Measurements from ENCODE around the gene PRPS1. TPM values are rescaled to one million over a fixed set of nuclear protein-coding genes. Genes with fewer than 3 reads are reported as not detected.
A peak's percentile ranks its signal among the peaks of the same experiment; 100 is the strongest.
"Not testable (repeated sequence)": the region's sequence is repeated elsewhere in the genome, so short reads cannot be mapped to it uniquely, and the experiment has no call there.

PRPS1 gene
- total RNA-seq = 100 to 1,000 TPM in 1 of 2 donors, 10 to 100 TPM in 1; 58.6 to 107 TPM

GRCh38 chrX:107627838-107628661 is at the start of gene PRPS1:
PRPS1 (plus strand) TSS chrX:107628510; CDS start chrX:107628629, 119 bp downstream.
- Mint-ChIP-seq H3K4me1 (peaks cover 6% of the 10 kb centered on the region), H3K9me3 (no peaks in the 10 kb centered on the region), H3K27me3 (no peaks in the 10 kb centered on the region), H3K27ac (peak within 1 kb of the TSS; percentile 91), H3K36me3 (ENCODE audit: low read depth) (peaks cover 15% of the 10 kb centered on the region), H3K4me3 (peak within 1 kb of the TSS; percentile 95)
- ATAC-seq (replicated peaks) = peak; percentile 99

DNA sequence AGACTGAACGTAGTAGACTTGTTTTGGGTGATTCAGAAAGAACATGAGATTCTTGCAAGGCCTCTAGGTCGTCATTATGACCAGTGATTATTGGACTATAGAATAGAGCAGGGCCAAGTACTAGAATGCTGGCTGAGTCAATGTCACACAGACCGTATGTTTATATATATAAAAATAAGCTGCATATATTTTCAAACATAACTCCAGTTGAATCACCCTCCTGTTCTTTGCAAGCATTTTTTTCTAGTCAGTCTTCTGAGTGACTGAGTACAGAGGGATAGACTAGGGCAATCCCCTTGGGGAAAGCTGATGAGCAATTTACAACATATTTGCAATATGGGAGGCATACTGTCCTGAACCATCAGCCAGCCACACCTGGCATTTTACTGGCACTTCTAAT is 48.4 kb upstream of the PRPS1 start:
- H3K27me3 Mint-ChIP-seq = no peaks in the 10 kb centered on the region
- H3K36me3 Mint-ChIP-seq (ENCODE audit: low read depth) = no peaks in the 10 kb centered on the region
- no peak overlapping the region for H3K27ac Mint-ChIP-seq
- H3K4me1 Mint-ChIP-seq = no peaks in the 10 kb centered on the region
- peak; percentile 63 for ATAC-seq (replicated peaks)
- H3K4me3 Mint-ChIP-seq = no peak overlapping the region
- no peaks in the 10 kb centered on the region for H3K9me3 Mint-ChIP-seq

DNA sequence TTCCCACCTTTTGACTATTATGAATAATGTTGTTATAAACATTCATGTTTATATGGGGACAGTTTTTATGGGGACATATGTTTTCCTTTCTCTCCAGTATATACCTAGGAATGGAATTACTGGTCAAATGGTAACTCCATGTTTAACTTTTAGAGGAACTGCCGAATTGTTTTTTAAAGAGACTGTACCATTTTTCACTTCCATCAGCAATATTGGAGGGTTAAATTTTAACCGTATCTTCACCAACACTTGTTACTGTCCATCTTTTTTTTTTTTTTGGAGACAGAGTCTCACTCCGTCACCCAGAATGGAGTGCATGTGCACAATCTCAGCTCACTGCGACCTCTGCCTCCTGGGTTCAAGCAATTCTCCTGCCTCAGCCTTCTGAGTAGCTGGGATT is 46.4 kb upstream of the PRPS1 start:
- H3K4me1 Mint-ChIP-seq = no peaks in the 10 kb centered on the region

DNA sequence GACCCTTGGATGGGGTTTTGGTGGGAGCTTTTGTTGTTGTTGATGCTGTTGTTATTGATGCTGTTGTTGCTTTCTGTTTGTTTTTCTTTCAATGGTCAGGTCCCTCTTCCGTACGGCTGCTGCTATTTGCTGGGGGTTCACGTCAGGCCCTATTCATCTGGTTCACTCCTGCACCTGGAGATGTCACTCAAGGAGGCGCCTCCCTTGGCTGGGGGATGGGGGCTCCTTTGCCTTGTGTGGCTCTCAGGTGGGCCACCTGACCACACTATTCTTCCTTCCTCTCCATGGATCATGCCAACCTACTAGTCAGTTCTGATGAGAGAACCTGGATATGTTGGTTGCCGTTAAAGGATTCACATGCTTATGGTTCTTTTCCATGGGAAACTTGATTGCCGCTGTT is 39.1 kb upstream of the PRPS1 start:
- no peaks in the 10 kb centered on the region for H3K27me3 Mint-ChIP-seq

More for the DNA sequence above, 46.4 kb upstream of the PRPS1 start:
- no peak overlapping the region for H3K4me3 Mint-ChIP-seq
- ATAC-seq (replicated peaks) = no peak
- no peaks in the 10 kb centered on the region for H3K9me3 Mint-ChIP-seq
- no peak overlapping the region for H3K27ac Mint-ChIP-seq
- no peaks in the 10 kb centered on the region for H3K36me3 Mint-ChIP-seq (ENCODE audit: low read depth)
- no peaks in the 10 kb centered on the region for H3K27me3 Mint-ChIP-seq

GRCh38 chrX:107596651-107597050 is 31.7 kb upstream of the PRPS1 start:
- no peaks in the 10 kb centered on the region for H3K4me1 Mint-ChIP-seq
- no peaks in the 10 kb centered on the region for H3K27me3 Mint-ChIP-seq
- H3K9me3 Mint-ChIP-seq = no peaks in the 10 kb centered on the region
- no peak overlapping the region for H3K4me3 Mint-ChIP-seq
- no peak overlapping the region for H3K27ac Mint-ChIP-seq
- no peaks in the 10 kb centered on the region for H3K36me3 Mint-ChIP-seq (ENCODE audit: low read depth)
- ATAC-seq (replicated peaks) = no peak

More for the DNA sequence above, 39.1 kb upstream of the PRPS1 start:
- no peaks in the 10 kb centered on the region for H3K4me1 Mint-ChIP-seq
- H3K4me3 Mint-ChIP-seq = no peak overlapping the region
- H3K36me3 Mint-ChIP-seq (ENCODE audit: low read depth) = no peaks in the 10 kb centered on the region
- H3K9me3 Mint-ChIP-seq = no peaks in the 10 kb centered on the region
- H3K27ac Mint-ChIP-seq = no peak overlapping the region
- no peak for ATAC-seq (replicated peaks)

- Mint-ChIP-seq H3K4me1 (no peaks in the 10 kb centered on the region), H3K27me3 (no peaks in the 10 kb centered on the region), H3K36me3 (ENCODE audit: low read depth) (no peaks in the 10 kb centered on the region), H3K9me3 (no peaks in the 10 kb centered on the region), H3K4me3 (no peak overlapping the region), H3K27ac (no peak overlapping the region)
- ATAC-seq (replicated peaks) = no peak
Measured at GRCh38 chrX:107597264-107597663, 31.0 kb upstream of the PRPS1 start.

DNA sequence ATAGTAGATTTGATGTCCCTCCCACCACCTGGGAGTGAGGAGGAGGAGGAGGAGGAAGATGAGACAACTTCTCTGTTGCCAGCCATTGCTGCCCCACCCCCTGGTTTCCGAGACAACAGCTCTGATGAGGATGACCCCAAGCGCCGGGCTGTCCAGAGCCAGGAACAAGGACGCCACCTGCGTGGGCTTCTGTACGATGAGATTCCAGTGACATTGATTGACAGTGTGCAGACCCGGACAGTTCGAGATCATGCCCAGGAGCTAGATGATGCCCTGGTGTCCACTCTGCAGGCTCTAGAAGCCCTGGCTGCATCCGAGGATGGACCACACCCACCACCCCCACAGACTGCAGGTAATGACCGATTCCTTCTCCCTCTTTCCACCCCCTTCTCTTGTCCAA is 30.5 kb upstream of the PRPS1 start:
- Mint-ChIP-seq H3K4me1 (no peaks in the 10 kb centered on the region), H3K4me3 (no peak overlapping the region), H3K27ac (no peak overlapping the region), H3K27me3 (no peaks in the 10 kb centered on the region), H3K9me3 (no peaks in the 10 kb centered on the region), H3K36me3 (ENCODE audit: low read depth) (no peaks in the 10 kb centered on the region)
- ATAC-seq (replicated peaks) = no peak

DNA sequence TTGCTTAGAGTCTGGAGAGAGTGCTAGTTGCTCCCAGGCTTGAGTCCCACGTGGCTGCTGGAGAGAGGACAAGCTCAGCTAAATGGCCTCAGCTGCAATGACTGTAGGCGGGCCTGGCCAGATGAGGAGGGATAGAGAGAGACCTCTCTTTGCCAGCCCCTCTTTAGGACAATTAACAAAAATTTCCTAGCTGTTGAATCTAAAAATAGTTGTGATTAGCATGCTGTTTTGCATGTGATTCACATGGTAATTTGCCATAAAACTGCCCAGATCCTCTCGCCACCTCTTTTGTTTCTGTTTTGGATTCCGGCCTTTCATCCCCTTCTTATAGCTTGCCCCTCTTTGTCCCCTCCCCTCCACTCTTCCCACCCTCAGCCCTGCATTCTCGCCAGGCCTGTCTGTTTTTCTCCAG is 28.9 kb upstream of the PRPS1 start:
- Mint-ChIP-seq H3K4me3 (no peak overlapping the region), H3K4me1 (no peaks in the 10 kb centered on the region)
- no peak for ATAC-seq (replicated peaks)

GRCh38 chrX:107600366-107600765 is 27.9 kb upstream of the PRPS1 start:
- H3K27me3 Mint-ChIP-seq = no peaks in the 10 kb centered on the region
- no peak overlapping the region for H3K27ac Mint-ChIP-seq
- no peak for ATAC-seq (replicated peaks)
- no peaks in the 10 kb centered on the region for H3K9me3 Mint-ChIP-seq
- no peaks in the 10 kb centered on the region for H3K36me3 Mint-ChIP-seq (ENCODE audit: low read depth)
- no peak overlapping the region for H3K4me3 Mint-ChIP-seq
- no peaks in the 10 kb centered on the region for H3K4me1 Mint-ChIP-seq

More for the DNA sequence above, 28.9 kb upstream of the PRPS1 start:
- H3K36me3 Mint-ChIP-seq (ENCODE audit: low read depth) = no peaks in the 10 kb centered on the region
- no peaks in the 10 kb centered on the region for H3K9me3 Mint-ChIP-seq
- H3K27ac Mint-ChIP-seq = no peak overlapping the region
- H3K27me3 Mint-ChIP-seq = no peaks in the 10 kb centered on the region

DNA sequence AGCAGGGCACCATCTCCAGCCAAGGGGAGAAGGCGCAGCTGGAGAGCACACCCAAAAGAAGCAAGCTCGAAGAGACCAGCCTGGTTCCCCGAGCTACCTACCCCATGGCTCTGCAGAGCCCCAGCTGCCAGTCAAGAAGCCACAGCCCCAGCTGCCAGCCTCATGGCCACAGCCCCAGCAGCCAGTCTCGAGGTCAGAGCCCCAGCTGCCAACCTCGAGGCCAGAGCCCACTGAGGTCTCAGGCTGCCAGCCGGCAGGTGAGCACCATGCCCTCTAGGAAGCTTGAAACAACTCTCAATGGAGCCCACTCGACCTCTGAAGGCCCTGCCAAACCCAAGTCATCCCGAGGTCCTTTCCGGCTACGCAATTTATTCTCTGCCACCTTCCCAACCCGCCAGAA is 27.0 kb upstream of the PRPS1 start:
- H3K4me1 Mint-ChIP-seq = no peaks in the 10 kb centered on the region
- ATAC-seq (replicated peaks) = no peak
- no peaks in the 10 kb centered on the region for H3K9me3 Mint-ChIP-seq
- H3K27me3 Mint-ChIP-seq = no peaks in the 10 kb centered on the region
- H3K36me3 Mint-ChIP-seq (ENCODE audit: low read depth) = no peaks in the 10 kb centered on the region
- H3K27ac Mint-ChIP-seq = no peak overlapping the region
- H3K4me3 Mint-ChIP-seq = no peak overlapping the region

DNA sequence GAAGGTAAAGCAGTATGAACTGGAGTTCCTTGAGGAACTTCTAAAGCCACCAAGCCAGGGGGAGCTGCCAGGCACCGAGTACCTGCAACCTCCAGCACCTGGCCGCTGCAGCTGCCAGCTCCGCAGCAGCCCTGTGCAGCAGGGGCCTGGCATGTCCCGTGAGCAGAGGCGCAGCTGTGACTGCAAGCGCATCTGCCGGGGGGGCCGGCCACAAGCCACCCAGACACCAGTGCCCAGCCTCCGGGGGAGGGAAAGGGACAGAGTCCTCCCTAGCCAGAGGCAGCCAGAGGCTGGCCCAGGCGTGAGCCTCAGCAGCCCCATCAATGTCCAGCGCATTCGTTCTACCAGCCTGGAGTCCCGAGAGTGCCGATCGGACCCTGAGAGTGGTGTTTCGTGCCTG is 26.6 kb upstream of the PRPS1 start:
- no peak overlapping the region for H3K4me3 Mint-ChIP-seq
- no peaks in the 10 kb centered on the region for H3K27me3 Mint-ChIP-seq
- ATAC-seq (replicated peaks) = no peak
- H3K36me3 Mint-ChIP-seq (ENCODE audit: low read depth) = no peaks in the 10 kb centered on the region
- no peaks in the 10 kb centered on the region for H3K4me1 Mint-ChIP-seq
- H3K9me3 Mint-ChIP-seq = no peaks in the 10 kb centered on the region
- no peak overlapping the region for H3K27ac Mint-ChIP-seq

DNA sequence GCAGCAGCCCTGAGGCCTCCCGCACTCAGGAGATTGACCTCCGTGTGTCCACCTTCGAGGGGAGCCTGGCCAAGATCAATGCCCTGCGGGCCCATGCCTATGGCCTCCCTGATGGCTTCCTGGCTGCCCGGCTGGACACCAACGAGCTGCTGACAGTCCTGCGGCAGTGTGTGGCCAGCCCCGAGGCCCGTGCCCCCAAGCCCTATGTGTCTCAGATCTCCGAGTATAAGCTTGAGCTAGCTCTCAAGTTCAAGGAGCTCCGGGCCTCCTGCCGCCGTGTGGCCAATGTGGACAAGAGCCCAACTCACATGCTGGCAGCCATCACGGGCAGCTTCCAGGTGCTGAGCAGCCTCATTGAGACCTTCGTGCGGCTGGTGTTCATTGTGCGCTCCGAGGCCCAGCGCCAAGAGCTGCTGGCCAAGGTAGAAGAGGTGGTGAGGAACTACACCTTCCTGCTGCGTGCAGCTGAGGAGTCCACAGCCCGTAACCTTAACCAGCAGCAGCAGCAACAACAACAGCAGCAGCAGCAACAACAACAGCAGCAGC is 25.5 kb upstream of the PRPS1 start:
- H3K36me3 Mint-ChIP-seq (ENCODE audit: low read depth) = no peaks in the 10 kb centered on the region
- H3K27me3 Mint-ChIP-seq = no peaks in the 10 kb centered on the region
- no peak overlapping the region for H3K4me3 Mint-ChIP-seq
- no peak overlapping the region for H3K27ac Mint-ChIP-seq
- ATAC-seq (replicated peaks) = no peak
- no peaks in the 10 kb centered on the region for H3K9me3 Mint-ChIP-seq
- H3K4me1 Mint-ChIP-seq = no peaks in the 10 kb centered on the region

DNA sequence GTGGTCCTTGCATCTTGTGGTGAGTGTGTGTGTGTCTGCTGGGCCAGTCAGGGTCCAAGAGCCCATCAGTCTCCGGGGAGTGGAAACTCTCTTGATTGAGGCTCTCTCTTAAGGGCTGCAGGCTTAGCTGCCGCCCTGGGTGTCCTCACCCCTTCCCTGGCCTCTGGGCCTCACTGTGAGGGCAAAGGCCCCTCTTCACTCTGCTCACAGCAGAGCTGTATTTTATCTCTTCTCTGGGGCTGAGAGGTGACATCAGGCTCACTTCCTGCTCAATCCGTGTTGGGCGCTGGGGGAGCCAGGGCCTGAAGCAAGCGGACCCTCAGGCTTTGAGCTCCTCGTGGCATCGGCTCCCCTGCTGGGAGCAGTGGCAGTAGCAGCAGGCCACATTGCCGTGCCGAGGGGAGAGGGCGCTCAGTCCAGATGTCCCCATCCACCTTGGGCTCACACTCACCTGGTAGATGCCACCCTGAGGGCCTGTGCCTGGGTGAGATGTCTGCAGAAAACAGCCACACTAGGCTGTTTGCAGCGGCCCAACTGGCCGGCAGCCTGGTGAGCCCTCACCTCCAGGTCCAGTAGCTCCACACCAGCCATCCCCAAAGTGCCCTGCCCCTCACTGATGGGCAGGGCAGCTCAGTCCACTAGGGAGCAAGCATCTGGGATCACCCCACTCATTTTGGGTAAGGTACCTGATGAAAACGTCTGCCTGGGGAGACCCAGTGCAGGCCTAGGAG is 24.7 kb upstream of the PRPS1 start:
- H3K27me3 Mint-ChIP-seq = no peaks in the 10 kb centered on the region

GRCh38 chrX:107609061-107609460 is 19.2 kb upstream of the PRPS1 start:
- H3K36me3 Mint-ChIP-seq (ENCODE audit: low read depth); H3K4me3 Mint-ChIP-seq; H3K9me3 Mint-ChIP-seq; H3K27me3 Mint-ChIP-seq; ATAC-seq (replicated peaks); H3K27ac Mint-ChIP-seq; H3K4me1 Mint-ChIP-seq: not testable (repeated sequence)

More for the DNA sequence above, 24.7 kb upstream of the PRPS1 start:
- Mint-ChIP-seq H3K9me3 (no peaks in the 10 kb centered on the region), H3K4me3 (no peak overlapping the region), H3K36me3 (ENCODE audit: low read depth) (no peaks in the 10 kb centered on the region), H3K27ac (no peak overlapping the region), H3K4me1 (no peaks in the 10 kb centered on the region)
- no peak for ATAC-seq (replicated peaks)

- H3K9me3 Mint-ChIP-seq = no peaks in the 10 kb centered on the region
- H3K36me3 Mint-ChIP-seq (ENCODE audit: low read depth) = no peaks in the 10 kb centered on the region
- no peak for ATAC-seq (replicated peaks)
- H3K4me3 Mint-ChIP-seq = no peak overlapping the region
- H3K27ac Mint-ChIP-seq = no peak overlapping the region
- H3K27me3 Mint-ChIP-seq = no peaks in the 10 kb centered on the region
- no peaks in the 10 kb centered on the region for H3K4me1 Mint-ChIP-seq
Measured at GRCh38 chrX:107610667-107611066, 17.6 kb upstream of the PRPS1 start.

All from activated T-helper 17 cell treated with anti-CD3 and anti-CD28 coated beads, Interleukin-2, amount 50 U/mL, for 72 hours (primary cell).